Stimulated activated naive CD8-positive, alpha-beta T cell treated with anti-CD3 and anti-CD28 coated beads, Interleukin-15, amount 100 ng/mL, for 72 hours (primary cell): ENCODE data around the gene TLR5.

ENCODE experiments used
- ATAC-seq: fragments of 150-1000 bp; cut with Tn5 transposase; 2 replicates; pipeline ENCODE4 v1.10.0; 2021; ENCODE audit warnings: mild to moderate bottlenecking, moderate library complexity
- DNase-seq, 2 donors: peaks; one replicate each; pipeline ENCODE4 v3.0.0; 2021 to 2022
- H3K27ac Mint-ChIP-seq, 2 donors: one replicate each; pipeline ENCODE4 v1.8.0; 2022; ENCODE audit warnings: mild to moderate bottlenecking in 2 of 2, mixed read lengths in 2 of 2, moderate library complexity in 2 of 2
- H3K27me3 Mint-ChIP-seq: one replicate; pipeline ENCODE4 v1.8.0; 2022; ENCODE audit warnings: mixed read lengths
- H3K4me1 Mint-ChIP-seq: one replicate; pipeline ENCODE4 v1.8.0; 2022; ENCODE audit warnings: mild to moderate bottlenecking, mixed read lengths
- H3K4me3 Mint-ChIP-seq, 2 donors: one replicate each; pipeline ENCODE4 v1.8.0; 2022; ENCODE audit warnings: mild to moderate bottlenecking in 2 of 2, mixed read lengths in 2 of 2, moderate library complexity in 1 of 2
- H3K9me3 Mint-ChIP-seq, 2 donors: one replicate each; pipeline ENCODE4 v1.8.0; 2022; ENCODE audit warnings: mixed read lengths in 2 of 2

TLR5 gene

DNA sequence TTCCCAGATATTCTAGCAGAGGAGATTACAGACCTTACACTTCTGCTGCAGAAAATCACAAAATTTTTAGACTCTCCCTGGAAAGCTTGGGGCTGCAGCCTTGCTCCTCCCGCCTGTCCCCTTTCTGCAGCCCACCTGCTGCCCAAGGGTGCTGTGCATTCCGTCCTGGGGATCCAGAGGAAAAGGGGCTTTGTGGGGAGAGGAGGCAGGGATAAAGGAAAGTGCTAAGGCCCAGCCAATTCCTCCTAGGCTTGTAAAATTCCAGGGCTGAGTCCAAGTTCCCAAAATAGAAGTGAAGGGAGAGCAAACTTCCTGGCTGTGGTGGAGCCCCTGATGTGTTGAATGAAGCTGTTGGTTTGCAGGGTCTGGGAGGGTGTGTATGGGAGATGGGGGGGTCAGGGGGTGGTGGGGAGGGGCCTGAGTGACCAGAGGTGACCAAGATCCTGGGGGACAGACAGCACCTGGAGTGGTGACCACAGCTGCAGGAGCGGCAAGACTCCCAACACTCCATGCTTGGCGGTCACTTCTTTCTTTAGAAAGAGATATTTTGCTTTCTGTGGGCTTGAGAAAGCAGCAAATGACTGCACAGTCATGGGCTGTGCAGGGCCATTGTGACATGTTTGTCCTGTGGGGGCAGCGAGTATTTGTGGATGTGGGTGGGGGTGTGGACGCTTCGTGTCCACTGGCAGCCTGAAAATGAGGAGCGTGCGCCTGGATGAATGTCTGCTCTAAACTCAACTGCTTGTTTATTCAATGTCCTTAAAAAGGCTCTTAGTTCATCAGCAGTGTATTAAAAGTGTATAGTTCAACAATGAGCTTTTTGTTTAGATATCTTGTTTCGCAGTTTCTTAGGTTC is 68.4 kb downstream of the TLR5 start:
- DNase-seq (no peak), ATAC-seq (no peak)
- Mint-ChIP-seq H3K27ac (no peak overlapping the region), H3K27me3 (peaks cover 8% of the 10 kb centered on the region), H3K4me1 (no peaks in the 10 kb centered on the region), H3K4me3 (no peak overlapping the region), H3K9me3 (no peaks in the 10 kb centered on the region)

DNA sequence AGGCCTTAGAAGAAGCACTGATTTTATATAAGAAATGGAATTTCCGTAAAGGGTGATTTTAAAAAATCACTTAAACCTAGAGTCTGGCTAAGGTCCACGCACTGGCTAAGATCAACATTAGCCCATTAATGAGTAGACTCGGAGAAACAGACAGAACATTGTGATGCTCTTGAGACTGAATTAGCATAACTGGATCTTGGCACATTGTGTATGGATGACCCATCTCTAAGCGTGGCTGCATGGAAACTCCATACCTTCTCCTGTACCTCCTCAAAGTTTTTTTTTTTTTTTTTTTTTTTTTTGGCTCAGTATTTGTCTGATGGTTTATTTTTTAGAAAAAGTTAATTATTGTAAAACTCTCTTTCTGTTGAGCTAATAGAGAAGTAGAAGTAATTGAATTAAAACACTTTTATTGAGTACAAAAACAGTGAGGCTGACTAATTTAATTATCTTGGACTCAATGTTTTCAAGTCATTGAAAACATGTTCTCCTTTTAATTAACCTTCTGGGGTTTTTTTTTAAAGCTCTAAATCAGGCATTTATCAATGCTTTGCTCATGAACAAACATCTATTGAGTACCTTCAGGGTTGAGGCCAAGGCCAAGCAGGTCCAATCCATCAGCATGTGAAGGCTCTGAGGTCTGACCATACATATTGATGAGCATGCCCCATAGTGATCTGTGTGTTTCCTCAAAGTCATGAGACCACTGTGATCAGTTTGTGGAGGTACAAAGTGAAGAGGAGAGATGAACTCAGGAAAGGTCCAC is 74.0 kb downstream of the TLR5 start:
- Mint-ChIP-seq H3K4me3 (no peak overlapping the region), H3K9me3 (no peaks in the 10 kb centered on the region), H3K4me1 (no peaks in the 10 kb centered on the region), H3K27me3 (no peaks in the 10 kb centered on the region), H3K27ac (no peak overlapping the region)
- no peak for ATAC-seq
- no peak for DNase-seq

DNA sequence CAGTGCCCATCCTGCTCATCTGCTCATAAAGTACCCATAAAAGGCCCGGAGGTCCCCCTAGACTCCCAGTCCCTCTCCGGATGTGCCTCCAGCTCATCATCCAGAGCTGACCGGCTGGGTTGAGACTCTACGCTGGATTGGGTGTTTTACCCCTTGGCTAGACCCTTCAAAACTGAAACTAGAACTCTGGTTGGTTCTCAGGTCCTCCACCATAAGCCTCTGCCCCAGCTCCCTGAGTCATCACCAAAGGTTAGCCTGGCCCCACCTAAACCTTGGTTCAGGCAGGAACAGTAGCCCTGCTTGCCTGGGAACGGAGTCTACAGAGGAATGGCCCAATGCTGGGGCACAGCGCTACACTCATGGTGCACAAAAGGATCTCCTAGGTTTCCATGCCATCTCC is 75.1 kb downstream of the TLR5 start:
- ATAC-seq: no peak
- DNase-seq: no peak
- Mint-ChIP-seq H3K4me1 (no peaks in the 10 kb centered on the region), H3K9me3 (no peaks in the 10 kb centered on the region), H3K27me3 (no peaks in the 10 kb centered on the region), H3K4me3 (no peak overlapping the region), H3K27ac (no peak overlapping the region)

DNA sequence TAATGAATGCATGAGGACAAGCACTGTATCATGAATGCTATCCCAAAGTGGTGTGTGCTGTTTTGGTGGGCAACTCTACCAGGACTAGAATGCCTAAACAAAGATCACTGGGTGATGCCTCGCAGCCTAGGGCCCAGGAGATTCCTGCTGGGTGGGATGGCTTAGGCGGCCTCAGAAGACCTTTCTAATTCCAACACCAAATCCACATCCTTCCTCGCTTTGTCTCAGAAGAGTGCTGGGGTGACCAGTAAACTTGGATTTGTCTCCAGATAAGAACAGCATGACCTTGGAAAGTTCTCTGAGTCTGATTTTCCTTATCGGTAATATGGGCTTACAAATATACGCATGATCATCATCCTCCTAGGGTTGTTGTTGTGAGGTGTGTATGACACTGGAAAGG is 76.6 kb downstream of the TLR5 start:
- no peaks in the 10 kb centered on the region for H3K27me3 Mint-ChIP-seq
- no peak overlapping the region for H3K4me3 Mint-ChIP-seq
- no peaks in the 10 kb centered on the region for H3K4me1 Mint-ChIP-seq
- H3K27ac Mint-ChIP-seq: no peak overlapping the region
- DNase-seq: no peak
- H3K9me3 Mint-ChIP-seq: no peaks in the 10 kb centered on the region
- no peak for ATAC-seq

DNA sequence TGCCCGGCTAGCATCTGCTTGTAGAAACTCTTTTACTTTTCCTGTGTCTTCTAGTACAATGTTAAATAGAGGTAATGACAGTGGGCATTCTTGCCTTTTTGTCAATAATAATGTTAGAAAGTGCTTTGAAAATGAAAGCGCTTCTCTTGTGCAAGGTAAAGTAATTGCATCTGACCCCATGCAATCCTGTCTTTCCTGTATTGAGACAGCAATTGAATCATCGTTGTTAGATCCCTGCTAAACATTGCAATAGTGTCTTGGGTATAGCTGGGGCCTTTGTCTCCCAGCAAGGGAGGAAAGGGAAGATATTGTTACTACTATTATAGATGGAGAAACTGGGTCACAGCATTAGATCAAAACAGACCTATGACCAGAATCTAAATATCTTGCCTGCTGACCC is 80.9 kb downstream of the TLR5 start:
- Mint-ChIP-seq H3K4me3 (no peak overlapping the region), H3K27me3 (peaks cover 7% of the 10 kb centered on the region), H3K9me3 (no peaks in the 10 kb centered on the region), H3K4me1 (no peaks in the 10 kb centered on the region), H3K27ac (no peak overlapping the region)
- DNase-seq (no peak), ATAC-seq (no peak)

DNA sequence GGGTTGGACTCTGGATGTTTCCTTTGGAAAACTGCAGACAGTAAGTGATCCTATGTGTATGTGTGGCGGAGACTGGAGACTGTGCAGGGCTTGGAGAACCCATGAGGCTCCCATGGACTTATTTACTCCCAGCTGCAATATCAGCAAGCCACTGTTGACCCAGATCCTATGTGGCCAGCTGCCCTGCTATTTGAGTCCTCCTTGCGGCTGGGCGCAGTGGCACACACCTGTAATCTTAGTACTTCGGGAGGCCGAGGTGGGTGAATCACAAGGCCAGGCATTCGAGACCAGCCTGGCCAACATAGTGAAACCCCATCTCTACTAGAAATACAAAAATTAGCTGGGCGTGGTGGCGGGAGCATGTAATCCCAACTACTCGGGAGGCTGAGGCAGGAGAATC is 83.5 kb downstream of the TLR5 start:
- no peak overlapping the region for H3K4me3 Mint-ChIP-seq
- H3K4me1 Mint-ChIP-seq: no peaks in the 10 kb centered on the region
- H3K9me3 Mint-ChIP-seq: no peaks in the 10 kb centered on the region
- no peak overlapping the region for H3K27ac Mint-ChIP-seq
- peaks cover 7% of the 10 kb centered on the region for H3K27me3 Mint-ChIP-seq
- ATAC-seq (no peak), DNase-seq (no peak)
